Measurements from ENCODE around the gene CSNK1D.

- TF ChIP-seq CTCF (IDR thresholded peaks at IDR 0.05) (no peak), POLR2A (IDR thresholded peaks at IDR 0.05) (no peak)
These were observed 48.5 kb upstream of the CSNK1D start for GRCh38 chr17:82321947-82322466.

All from body of pancreas (tissue), 4 donors.